K562 (cell line): Measurements from ENCODE around the gene DCLK1. TPM values are rescaled to one million over a fixed set of nuclear protein-coding genes. Genes with fewer than 3 reads are reported as not detected.

Source experiments
- ATAC-seq: fragments of 200-7000 bp; cut with Tn5 transposase; 3 replicates; pipeline ENCODE4 v1.9.1; 2020; ENCODE audit warnings: moderate library complexity
- BruUV-seq: library from RNA; stranded (reverse); fragments of 400-500 nt; replicated peaks from 2 replicates; lab custom pipeline; 2021; lab: Mats Ljungman, UMichigan
- CTCF ChIA-PET: fragments of 300-600 bp; formaldehyde crosslinking; extraction: SDS; loops from one replicate; lab custom pipeline; 2021; ENCODE audit warnings: low intra/inter-chr PET ratio; lab: Yijun Ruan, JAX
- POLR2A ChIA-PET: fragments of 300-600, 350-650 bp; sonication (Branson Sonifier 250); formaldehyde crosslinking; extraction: SDS; loops from one replicate; lab custom pipeline; 2021; ENCODE audit warnings: antibody characterized with exemption, inconsistent platforms; lab: Yijun Ruan, JAX
- DNase-seq, 4 experiments: peaks; one replicate each; pipeline versions ENCODE4 v3.0.0 to v3.0.0-alpha.2; 2011 to 2018; ENCODE audit warnings: low spot score in 3 of 4, mixed read lengths in 3 of 4; ENCODE audit errors: extremely low read depth in 1 of 4
- FAIRE-seq: peaks from 2 replicates; lab custom pipeline; 2011; peaks lifted over from hg19 to GRCh38; lab: Jason Lieb, UNC
- H2AFZ ChIP-seq: 2 replicates; pipeline ENCODE4 v1.6.0; 2011; ENCODE audit warnings: low read depth, low read length, control low read depth, inconsistent platforms
- H3K27ac ChIP-seq: fragments of 200-600 bp; 3 replicates; pipeline ENCODE4 v1.8.0; 2011; ENCODE audit warnings: low read depth, mild to moderate bottlenecking, control low read depth, inconsistent platforms, low read length, moderate library complexity, mixed read lengths; ENCODE audit errors: extremely low read depth
- H3K27me3 ChIP-seq, 2 experiments: fragments of 300-600 bp in 1 of 2; 2 replicates in 1 of 2; 3 replicates in 1 of 2; pipeline versions ENCODE4 v1.6.0 to v1.8.0; 2011; ENCODE audit warnings: inconsistent platforms in 2 of 2, low read length in 2 of 2, mild to moderate bottlenecking in 1 of 2, mixed read lengths in 1 of 2, moderate library complexity in 1 of 2; ENCODE audit not compliant: control insufficient read depth in 2 of 2, insufficient read depth in 2 of 2
- H3K36me3 ChIP-seq: fragments of 300-600 bp; 3 replicates; pipeline ENCODE4 v1.8.0; 2011; ENCODE audit warnings: mild to moderate bottlenecking, low read length, inconsistent platforms; ENCODE audit not compliant: control insufficient read depth, insufficient read depth
- H3K4me1 ChIP-seq, 2 experiments: fragments of 200-600 bp in 1 of 2; replicated peaks in 1 of 2; 2 replicates in 1 of 2; 3 replicates in 1 of 2; pipeline versions ENCODE4 v1.5.1 to v1.8.0; 2011; ENCODE audit warnings: inconsistent platforms in 2 of 2, low read length in 2 of 2, mild to moderate bottlenecking in 1 of 2, mixed read lengths in 1 of 2, moderate library complexity in 1 of 2; ENCODE audit not compliant: control insufficient read depth in 2 of 2, insufficient read depth in 2 of 2
- H3K4me2 ChIP-seq: 2 replicates; pipeline ENCODE4 v1.6.1; 2011; ENCODE audit warnings: low read length, control low read depth, inconsistent platforms, mixed read lengths; ENCODE audit not compliant: insufficient read depth
- H3K4me3 ChIP-seq: fragments of 200-600 bp; sonication (generic), shearing (Covaris generic); 2 replicates; pipeline ENCODE4 v1.5.1; 2016; ENCODE audit warnings: control low read depth, inconsistent platforms
- H3K79me2 ChIP-seq: fragments of 200-600 bp; 3 replicates; pipeline ENCODE4 v1.8.0; 2011; ENCODE audit warnings: low read length, inconsistent platforms; ENCODE audit not compliant: control insufficient read depth, insufficient read depth
- H3K9ac ChIP-seq, 2 experiments: 2 replicates each; pipeline versions ENCODE4 v1.6.0 to v1.6.1; 2011; ENCODE audit warnings: low read depth in 2 of 2, low read length in 2 of 2, control low read depth in 1 of 2, inconsistent platforms in 1 of 2, mild to moderate bottlenecking in 1 of 2, mixed read lengths in 1 of 2; ENCODE audit not compliant: insufficient read depth in 1 of 2
- H3K9me1 ChIP-seq: one replicate; pipeline ENCODE4 v1.6.0; 2011; ENCODE audit warnings: inconsistent platforms, mild to moderate bottlenecking, low read length, moderate library complexity; ENCODE audit not compliant: control insufficient read depth, insufficient read depth
- H3K9me3 ChIP-seq: replicated peaks from 2 replicates; pipeline ENCODE4 v1.5.1; 2011; ENCODE audit warnings: low read depth, low read length, inconsistent platforms; ENCODE audit not compliant: control insufficient read depth, insufficient read depth
- H4K20me1 ChIP-seq: replicated peaks from 2 replicates; pipeline ENCODE4 v1.6.1; 2011; ENCODE audit warnings: low read length, inconsistent platforms, mixed read lengths; ENCODE audit not compliant: control insufficient read depth, insufficient read depth
- FOXJ3 ChIP-seq: sonication (generic); formaldehyde crosslinking; IDR thresholded peaks from 2 replicates; pipeline ENCODE4 v1.4.0; 2020; ENCODE audit warnings: mild to moderate bottlenecking, missing genetic modification reagents
- HLTF ChIP-seq: fragments of 450-650 bp; IDR thresholded peaks from 2 replicates; pipeline ENCODE4 v1.6.1; 2016
- KDM1A ChIP-seq, 2 experiments: fragments of 450-650 bp; IDR thresholded peaks; 2 replicates each; pipeline ENCODE4 v1.6.1; 2016; ENCODE audit warnings: mild to moderate bottlenecking in 2 of 2
- KLF6 ChIP-seq: fragments of 250-450 bp; sonication (Bioruptor Pico); IDR thresholded peaks from 2 replicates; pipeline ENCODE4 v1.4.0; 2020; ENCODE audit warnings: mild to moderate bottlenecking, moderate library complexity, borderline replicate concordance
- MEIS2 ChIP-seq: fragments of 450-650 bp; IDR thresholded peaks from 2 replicates; pipeline ENCODE4 v1.6.1; 2014; ENCODE audit warnings: mild to moderate bottlenecking; ENCODE audit not compliant: partially characterized antibody
- SRF ChIP-seq, 2 experiments: fragments of 250-450, 450-650 bp in 1 of 2; sonication (Bioruptor Pico) in 1 of 2; sonication (generic) in 1 of 2; formaldehyde crosslinking; IDR thresholded peaks; 2 replicates each; pipeline versions ENCODE4 v1.5.0 to v1.5.1; 2020 to 2022; ENCODE audit warnings: mild to moderate bottlenecking in 1 of 2, missing genetic modification reagents in 1 of 2
- TBP ChIP-seq: optimal IDR thresholded peaks from 2 replicates; pipeline ENCODE3; 2011; ENCODE audit warnings: low read depth, low read length, improper control_type of control experiment
- TCF3 ChIP-seq: sonication (generic); formaldehyde crosslinking; IDR thresholded peaks from 2 replicates; pipeline ENCODE4 v1.4.0; 2020; ENCODE audit warnings: mild to moderate bottlenecking, missing genetic modification reagents
- TEAD4 ChIP-seq, 2 experiments: sonication (generic) in 1 of 2; formaldehyde crosslinking in 1 of 2; IDR thresholded peaks; 2 replicates each; pipeline versions ENCODE4 v1.6.1 to v1.8.0; 2012 to 2022; ENCODE audit warnings: borderline replicate concordance in 1 of 2, inconsistent platforms in 1 of 2, low read length in 1 of 2, mild to moderate bottlenecking in 1 of 2, missing genetic modification reagents in 1 of 2
- ZNF280B ChIP-seq: fragments of 250-450 bp; sonication (Bioruptor Pico); IDR thresholded peaks from 2 replicates; pipeline ENCODE4 v1.5.1; 2021; ENCODE audit warnings: mild to moderate bottlenecking
- ZNF583 ChIP-seq: fragments of 250-450 bp; sonication (Bioruptor Pico); IDR thresholded peaks from 2 replicates; pipeline ENCODE4 v1.4.0; 2020
- ZNF696 ChIP-seq: fragments of 250-450 bp; sonication (Bioruptor Pico); conservative IDR thresholded peaks from 2 replicates; pipeline ENCODE4 v1.4.0; 2020; ENCODE audit warnings: mild to moderate bottlenecking, moderate library complexity
- in situ Hi-C: fragments of 300-500 bp; cut with MboI; formaldehyde crosslinking; loops from 4 replicates; pipeline ENCODE4 v1.15.0; 2018; ENCODE audit warnings: inconsistent platforms, mixed read lengths
- intact Hi-C: fragments of 100-400 bp; cut with micrococcal nuclease; formaldehyde crosslinking; loops from 2 replicates; pipeline ENCODE4 v1.14.2; 2022
- polyA plus RNA-seq, 8 experiments: library from polyadenylated mRNA; depleted of rRNA in 4 of 8; stranded (reverse) in 5 of 8; unstranded in 3 of 8; fragments of >200 nt; fragmentation: Nextera tagmentation in 2 of 8; fragmentation: Illumina TruSeq in 1 of 8; extraction: Ambion mirVana in 2 of 8; extraction: Trizol in 1 of 8; gene quantifications; 2 replicates each; pipeline versions ENCODE4 v1.2.1 to v1.2.3, GENCODE V29; 2011 to 2014; ENCODE audit warnings: inconsistent platforms in 1 of 8, missing spikeins in 1 of 8
- total RNA-seq, 7 experiments: library from RNA; depleted of rRNA in 6 of 7; stranded (reverse); fragments of >200 nt in 6 of 7; fragmentation: Illumina TruSeq in 2 of 7; extraction: Trizol in 2 of 7; gene quantifications; 2 replicates each; pipeline versions ENCODE4 v1.2.1 to v1.2.3, GENCODE V29; 2011 to 2021; ENCODE audit warnings: low replicate concordance in 1 of 7

The DCLK1 gene
- total and polyA plus RNA-seq, 9 of the 15 experiments (the other 6 are each of a cell fraction or from before 2014, with no cell fraction given), result 0.07 TPM; not detected in 8

- Histone ChIP-seq H3K4me2 (no peak overlapping the region), H3K27ac (no peak overlapping the region), H3K9me1 (no peaks in the 10 kb centered on the region), H3K36me3 (no peaks in the 10 kb centered on the region), H3K79me2 (no peaks in the 10 kb centered on the region), H2AFZ (no peak overlapping the region), H4K20me1 (no peaks in the 10 kb centered on the region), H3K4me3 (no peak overlapping the region), H3K4me1 (no peaks in the 10 kb centered on the region; a peak in 1 of 5 replicates), H3K9ac (no peak overlapping the region), H3K9me3 (no peaks in the 10 kb centered on the region), H3K27me3 (no peaks in the 10 kb centered on the region)
- DNase-seq (no peak), FAIRE-seq (no peak), ATAC-seq (no peak)
- no TSS peak for BruUV-seq
- CTCF ChIA-PET, result no interaction called here
- intact Hi-C loops (no loop called here), in situ Hi-C loops (no loop called here)
- TF ChIP-seq FOXJ3 (CRISPR knock-in tag) (no peak), TCF3 (CRISPR knock-in tag) (no peak), TEAD4 (IDR thresholded peaks at IDR 0.05; ENCODE audit: low read length) (no peak), TEAD4 (CRISPR knock-in tag; IDR thresholded peaks at IDR 0.05; ENCODE audit: borderline replicate concordance) (no peak), ZNF583 (CRISPR knock-in tag) (no peak), MEIS2 (no peak), KLF6 (no peak), TBP (no peak), SRF (CRISPR knock-in tag; IDR thresholded peaks at IDR 0.05) (no peak), ZNF280B (CRISPR knock-in tag) (no peak), KDM1A (IDR thresholded peaks at IDR 0.05) (no peak), HLTF (no peak), ZNF696 (no peak)
- POLR2A ChIA-PET, result no interaction called here
Measured at GRCh38 chr13:36142735-36143134, 11.6 kb upstream of the DCLK1 start.
